Suprapubic skin (tissue), 4 donors: ENCODE measurements around the gene AKAP14. TPM values are rescaled to one million over a fixed set of nuclear protein-coding genes. Genes with fewer than 3 reads are reported as not detected.
"Not testable (repeated sequence)": the region's sequence is repeated elsewhere in the genome, so short reads cannot be mapped to it uniquely, and the experiment has no call there.

Experiments
- DNase-seq, 2 donors: peaks; one replicate each; pipeline ENCODE4 v3.0.0-alpha.2; 2019; ENCODE audit warnings: low spot score in 2 of 2
- H3K27ac ChIP-seq: fragments of 200-600 bp; sonication (generic); one replicate; pipeline ENCODE4 v1.5.1; 2019
- H3K27me3 ChIP-seq: fragments of 200-600 bp; sonication (generic); one replicate; pipeline ENCODE4 v1.5.1; 2019
- H3K36me3 ChIP-seq: fragments of 200-600 bp; sonication (generic); one replicate; pipeline ENCODE4 v1.5.1; 2019
- H3K4me1 ChIP-seq: fragments of 200-600 bp; sonication (generic); one replicate; pipeline ENCODE4 v1.5.1; 2019
- H3K4me3 ChIP-seq: fragments of 200-600 bp; sonication (generic); one replicate; pipeline ENCODE4 v1.5.1; 2019; ENCODE audit warnings: mild to moderate bottlenecking
- H3K9me3 ChIP-seq: fragments of 200-600 bp; sonication (generic); one replicate; pipeline ENCODE4 v1.5.1; 2019
- CTCF ChIP-seq, 2 donors: fragments of 200-600 bp in 1 of 2; fragments of 450-650 bp in 1 of 2; sonication (generic) in 1 of 2; IDR thresholded peaks; one replicate each; pipeline ENCODE4 v1.5.1; 2016 to 2019; ENCODE audit warnings: antibody characterized with exemption in 2 of 2, mild to moderate bottlenecking in 1 of 2, moderate library complexity in 1 of 2
- EP300 ChIP-seq: sonication (generic); formaldehyde crosslinking; IDR thresholded peaks from one replicate; pipeline ENCODE4 v1.6.1; 2017; ENCODE audit warnings: antibody characterized with exemption
- POLR2A ChIP-seq, 2 donors: fragments of 450-650 bp; IDR thresholded peaks; one replicate each; pipeline ENCODE4 v1.6.1; 2017; ENCODE audit warnings: antibody characterized with exemption in 2 of 2, mild to moderate bottlenecking in 2 of 2, moderate library complexity in 2 of 2
- POLR2AphosphoS5 ChIP-seq, 3 donors: sonication (generic); formaldehyde crosslinking; IDR thresholded peaks; one replicate each; pipeline ENCODE4 v1.6.1; 2017; ENCODE audit warnings: antibody characterized with exemption in 3 of 3
- WGBS: methylation state at CpG from one replicate; pipeline ENCODE4 v1.1.5; 2018; 5-methylcytosine and 5-hydroxymethylcytosine counted together
- total RNA-seq, 4 donors: library from RNA; depleted of rRNA; stranded (reverse); fragments of >200 nt; gene quantifications; one replicate each; pipeline ENCODE4 v1.1.0, GENCODE V29; 2016

Gene AKAP14
- total RNA-seq, 4 donors from 2014 or later, result not detected

- Histone ChIP-seq H3K4me3 (no peak overlapping the region), H3K9me3 (no peaks in the 10 kb centered on the region), H3K27ac (no peak overlapping the region), H3K4me1 (no peaks in the 10 kb centered on the region), H3K36me3 (no peaks in the 10 kb centered on the region), H3K27me3 (no peaks in the 10 kb centered on the region)
- DNase-seq, result no peak
- TF ChIP-seq POLR2AphosphoS5 (IDR thresholded peaks at IDR 0.05) (no peak), CTCF (IDR thresholded peaks at IDR 0.05) (no peak), EP300 (no peak), POLR2A (IDR thresholded peaks at IDR 0.05) (no peak)
- WGBS, result 79% methylated on average over 5 of the region's 5 CpGs
These were observed 20.6 kb downstream of the AKAP14 start for GRCh38 chrX:119916310-119916709.

GRCh38 chrX:119917877-119918276 is 22.2 kb downstream of the AKAP14 start:
- no peak overlapping the region for H3K27ac ChIP-seq
- no peaks in the 10 kb centered on the region for H3K36me3 ChIP-seq
- no peaks in the 10 kb centered on the region for H3K9me3 ChIP-seq
- no peak for TF ChIP-seq POLR2A (IDR thresholded peaks at IDR 0.05)
- TF ChIP-seq CTCF (IDR thresholded peaks at IDR 0.05), result no peak
- no peak for TF ChIP-seq POLR2AphosphoS5 (IDR thresholded peaks at IDR 0.05)
- no peak for TF ChIP-seq EP300
- no peaks in the 10 kb centered on the region for H3K27me3 ChIP-seq
- no peak overlapping the region for H3K4me3 ChIP-seq
- no peaks in the 10 kb centered on the region for H3K4me1 ChIP-seq
- WGBS, result 91% methylated on average over 2 of the region's 2 CpGs
- no peak for DNase-seq

GRCh38 chrX:119919835-119920585 is 24.3 kb downstream of the AKAP14 start:
- no peak for DNase-seq
- Histone ChIP-seq H3K4me3 (no peak overlapping the region), H3K36me3 (no peaks in the 10 kb centered on the region), H3K27me3 (no peaks in the 10 kb centered on the region), H3K27ac (no peak overlapping the region), H3K4me1 (no peaks in the 10 kb centered on the region), H3K9me3 (no peaks in the 10 kb centered on the region)
- TF ChIP-seq CTCF (IDR thresholded peaks at IDR 0.05), result no peak
- no peak for TF ChIP-seq POLR2AphosphoS5 (IDR thresholded peaks at IDR 0.05)
- TF ChIP-seq EP300, result no peak
- no peak for TF ChIP-seq POLR2A (IDR thresholded peaks at IDR 0.05)
- WGBS, result 84% methylated on average over 5 of the region's 5 CpGs

- not testable (repeated sequence) for DNase-seq, H3K4me1 ChIP-seq, H3K27ac ChIP-seq, H3K4me3 ChIP-seq, H3K9me3 ChIP-seq, H3K27me3 ChIP-seq, H3K36me3 ChIP-seq
- WGBS, result 93% methylated on average over 7 of the region's 7 CpGs
These were observed 26.7 kb downstream of the AKAP14 start for GRCh38 chrX:119922391-119922790.

- no peak for DNase-seq
- Histone ChIP-seq H3K27ac (no peak overlapping the region), H3K4me3 (no peak overlapping the region), H3K9me3 (no peaks in the 10 kb centered on the region), H3K4me1 (no peaks in the 10 kb centered on the region), H3K27me3 (no peaks in the 10 kb centered on the region), H3K36me3 (peaks cover 43% of the 10 kb centered on the region)
- 82% methylated on average over 3 of the region's 3 CpGs for WGBS
- TF ChIP-seq CTCF (IDR thresholded peaks at IDR 0.05), result no peak
- no peak for TF ChIP-seq POLR2AphosphoS5 (IDR thresholded peaks at IDR 0.05)
- TF ChIP-seq EP300, result no peak
- TF ChIP-seq POLR2A (IDR thresholded peaks at IDR 0.05), result no peak
These were observed 39.7 kb downstream of the AKAP14 start for GRCh38 chrX:119935215-119935874.
